HUES48 (cell line): ENCODE data around the gene CSPG4.
"Not testable (repeated sequence)": the region's sequence is repeated elsewhere in the genome, so short reads cannot be mapped to it uniquely, and the experiment has no call there.

ENCODE experiments used
- H3K27ac ChIP-seq: one replicate; pipeline ENCODE4 v1.7.0; 2013; ENCODE audit warnings: low read depth, low read length, inconsistent platforms
- H3K27me3 ChIP-seq: 2 replicates; pipeline ENCODE4 v1.6.1; 2013; ENCODE audit warnings: mild to moderate bottlenecking, low read length; ENCODE audit not compliant: control insufficient read depth, insufficient read depth
- H3K36me3 ChIP-seq: 2 replicates; pipeline ENCODE4 v1.6.1; 2013; ENCODE audit warnings: low read length; ENCODE audit not compliant: control insufficient read depth, insufficient read depth
- H3K4me1 ChIP-seq: 2 replicates; pipeline ENCODE4 v1.6.1; 2013; ENCODE audit warnings: mild to moderate bottlenecking, low read length; ENCODE audit not compliant: control insufficient read depth, insufficient read depth
- H3K4me3 ChIP-seq: 2 replicates; pipeline ENCODE4 v1.5.1; 2013; ENCODE audit warnings: mild to moderate bottlenecking, low read depth, low read length
- H3K9ac ChIP-seq: 2 replicates; pipeline ENCODE4 v1.6.1; 2013; ENCODE audit warnings: mild to moderate bottlenecking, low read depth, low read length, moderate library complexity
- H3K9me3 ChIP-seq: 2 replicates; pipeline ENCODE4 v1.6.1; 2013; ENCODE audit warnings: low read length; ENCODE audit not compliant: control insufficient read depth, insufficient read depth

The CSPG4 gene

DNA sequence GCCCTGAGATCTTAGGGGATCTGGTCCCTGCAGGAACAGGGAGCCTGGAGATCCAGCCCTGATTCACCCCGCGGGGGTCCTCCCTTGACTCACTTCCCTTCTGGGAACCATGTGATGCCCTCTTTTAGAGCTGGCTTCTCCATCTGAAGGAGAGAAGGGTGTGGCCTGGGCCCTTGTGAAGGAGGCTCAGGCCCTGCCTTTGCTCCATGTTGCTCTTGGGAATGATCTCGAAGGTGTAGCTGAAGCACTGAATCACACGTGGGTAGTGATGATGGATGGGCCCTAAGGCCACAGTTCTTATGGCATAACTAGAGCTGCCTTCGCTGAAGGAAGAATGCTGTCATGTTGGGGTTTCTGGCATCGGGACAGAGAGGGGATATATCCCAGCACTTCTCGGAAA lies 1.2 kb downstream of the CSPG4 start:
- H3K36me3 ChIP-seq, H3K4me1 ChIP-seq, H3K9me3 ChIP-seq, H3K4me3 ChIP-seq, H3K9ac ChIP-seq, H3K27ac ChIP-seq, H3K27me3 ChIP-seq: not testable (repeated sequence)

DNA sequence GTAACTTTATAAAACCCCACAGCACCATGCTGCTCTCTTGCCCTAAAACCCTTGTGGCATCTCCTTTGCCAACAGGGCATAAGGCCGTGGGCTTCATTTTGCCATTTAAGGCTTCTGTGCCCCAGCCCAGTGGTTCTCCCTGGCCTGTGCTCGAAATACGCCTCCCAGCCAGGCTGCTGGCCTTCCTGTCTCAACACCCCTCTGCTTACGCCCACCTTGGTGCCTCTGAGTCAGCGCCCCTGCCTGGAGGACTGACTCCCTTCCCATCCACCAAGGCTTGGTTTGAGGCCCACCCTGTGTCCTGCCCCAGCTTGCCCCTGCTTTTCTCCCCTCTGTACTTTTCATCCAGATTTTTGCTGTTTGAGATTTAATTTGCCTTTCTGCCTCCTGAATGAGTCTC lies 1.8 kb downstream of the CSPG4 start:
- H3K27ac ChIP-seq, H3K36me3 ChIP-seq, H3K9ac ChIP-seq, H3K4me1 ChIP-seq, H3K4me3 ChIP-seq, H3K9me3 ChIP-seq, H3K27me3 ChIP-seq: not testable (repeated sequence)

GRCh38 chr15:75709458-75709857 lies 3.2 kb downstream of the CSPG4 start:
- not testable (repeated sequence) for H3K4me1 ChIP-seq, H3K9ac ChIP-seq, H3K9me3 ChIP-seq, H3K4me3 ChIP-seq, H3K36me3 ChIP-seq, H3K27me3 ChIP-seq, H3K27ac ChIP-seq

DNA sequence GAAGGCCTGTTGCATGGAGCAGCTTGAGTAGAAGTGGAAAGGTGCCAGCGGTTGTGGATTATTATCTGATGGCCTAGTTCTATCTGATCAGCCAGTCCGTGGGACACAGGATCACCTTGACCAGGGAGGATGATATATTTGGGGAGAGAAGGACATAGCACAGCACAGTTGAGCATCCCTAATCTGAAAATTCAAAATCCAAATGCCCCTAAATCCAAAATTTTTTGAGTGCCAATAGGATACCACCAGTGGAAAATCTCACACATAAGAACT lies 6.0 kb downstream of the CSPG4 start:
- Histone ChIP-seq H3K4me3 (no peak overlapping the region), H3K9me3 (no peaks in the 10 kb centered on the region), H3K36me3 (no peaks in the 10 kb centered on the region), H3K27me3 (no peaks in the 10 kb centered on the region), H3K9ac (no peak overlapping the region), H3K27ac (no peak overlapping the region), H3K4me1 (no peaks in the 10 kb centered on the region)

GRCh38 chr15:75705854-75706681 lies 6.6 kb downstream of the CSPG4 start:
- H3K36me3 ChIP-seq: no peaks in the 10 kb centered on the region
- no peak overlapping the region for H3K27ac ChIP-seq
- no peaks in the 10 kb centered on the region for H3K4me1 ChIP-seq
- no peak overlapping the region for H3K4me3 ChIP-seq
- H3K9ac ChIP-seq: no peak overlapping the region
- no peaks in the 10 kb centered on the region for H3K27me3 ChIP-seq
- no peaks in the 10 kb centered on the region for H3K9me3 ChIP-seq

DNA sequence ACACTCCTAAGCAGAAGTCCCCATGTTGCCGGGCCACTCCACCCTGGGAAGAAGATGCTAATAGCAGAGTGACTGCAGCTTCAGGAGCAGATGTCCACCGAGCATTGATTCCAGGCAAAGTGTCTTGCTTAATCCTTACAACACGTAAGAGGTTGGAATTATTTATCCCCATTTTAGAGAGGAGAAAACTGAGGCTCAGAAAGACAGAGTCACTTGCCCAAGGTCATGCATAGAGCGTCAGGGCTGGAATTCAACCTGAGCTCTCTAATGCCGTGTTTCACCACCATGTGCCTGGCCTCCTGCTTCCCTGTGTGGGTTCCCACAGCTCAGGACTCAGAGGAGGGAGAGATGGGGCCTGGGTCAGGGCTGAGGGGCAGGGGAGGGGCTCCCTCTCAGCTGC lies 7.3 kb downstream of the CSPG4 start:
- H3K27ac ChIP-seq, H3K4me3 ChIP-seq, H3K4me1 ChIP-seq, H3K36me3 ChIP-seq, H3K27me3 ChIP-seq, H3K9me3 ChIP-seq, H3K9ac ChIP-seq: not testable (repeated sequence)

GRCh38 chr15:75704618-75705017 lies 8.0 kb downstream of the CSPG4 start:
- Histone ChIP-seq H3K9ac (no peak overlapping the region), H3K27ac (no peak overlapping the region), H3K4me3 (no peak overlapping the region), H3K4me1 (no peaks in the 10 kb centered on the region), H3K36me3 (no peaks in the 10 kb centered on the region), H3K9me3 (no peaks in the 10 kb centered on the region), H3K27me3 (no peaks in the 10 kb centered on the region)

DNA sequence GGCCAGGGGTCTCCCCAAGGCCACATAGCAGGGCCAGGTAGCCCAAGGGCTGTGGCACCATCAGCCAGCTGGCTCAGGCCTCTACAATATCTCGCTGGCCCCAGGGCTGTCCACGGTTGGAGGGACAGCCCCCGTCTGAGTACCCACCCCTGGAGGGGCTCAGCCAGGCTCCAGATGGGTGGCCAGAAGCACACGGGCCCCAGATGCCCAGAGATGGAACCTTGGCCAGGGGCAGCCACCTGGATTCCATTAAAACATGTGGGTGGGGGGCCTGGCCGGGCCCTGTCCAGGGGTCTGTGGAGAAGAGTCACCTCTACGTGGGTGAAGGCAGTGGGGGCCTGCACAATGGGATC lies 8.4 kb downstream of the CSPG4 start:
- no peaks in the 10 kb centered on the region for H3K27me3 ChIP-seq
- no peak overlapping the region for H3K4me3 ChIP-seq
- no peaks in the 10 kb centered on the region for H3K9me3 ChIP-seq
- no peak overlapping the region for H3K9ac ChIP-seq
- H3K4me1 ChIP-seq: no peaks in the 10 kb centered on the region
- no peaks in the 10 kb centered on the region for H3K36me3 ChIP-seq
- no peak overlapping the region for H3K27ac ChIP-seq

- not testable (repeated sequence) for H3K9ac ChIP-seq, H3K27me3 ChIP-seq, H3K27ac ChIP-seq, H3K9me3 ChIP-seq, H3K4me1 ChIP-seq, H3K36me3 ChIP-seq, H3K4me3 ChIP-seq
Measured at GRCh38 chr15:75703440-75704262, 9.0 kb downstream of the CSPG4 start.

GRCh38 chr15:75702436-75702835 lies 10.2 kb downstream of the CSPG4 start:
- H3K4me3 ChIP-seq: no peak overlapping the region
- no peak overlapping the region for H3K9ac ChIP-seq
- H3K4me1 ChIP-seq: no peaks in the 10 kb centered on the region
- H3K9me3 ChIP-seq: no peaks in the 10 kb centered on the region
- H3K27me3 ChIP-seq: no peaks in the 10 kb centered on the region
- H3K27ac ChIP-seq: no peak overlapping the region
- no peaks in the 10 kb centered on the region for H3K36me3 ChIP-seq

DNA sequence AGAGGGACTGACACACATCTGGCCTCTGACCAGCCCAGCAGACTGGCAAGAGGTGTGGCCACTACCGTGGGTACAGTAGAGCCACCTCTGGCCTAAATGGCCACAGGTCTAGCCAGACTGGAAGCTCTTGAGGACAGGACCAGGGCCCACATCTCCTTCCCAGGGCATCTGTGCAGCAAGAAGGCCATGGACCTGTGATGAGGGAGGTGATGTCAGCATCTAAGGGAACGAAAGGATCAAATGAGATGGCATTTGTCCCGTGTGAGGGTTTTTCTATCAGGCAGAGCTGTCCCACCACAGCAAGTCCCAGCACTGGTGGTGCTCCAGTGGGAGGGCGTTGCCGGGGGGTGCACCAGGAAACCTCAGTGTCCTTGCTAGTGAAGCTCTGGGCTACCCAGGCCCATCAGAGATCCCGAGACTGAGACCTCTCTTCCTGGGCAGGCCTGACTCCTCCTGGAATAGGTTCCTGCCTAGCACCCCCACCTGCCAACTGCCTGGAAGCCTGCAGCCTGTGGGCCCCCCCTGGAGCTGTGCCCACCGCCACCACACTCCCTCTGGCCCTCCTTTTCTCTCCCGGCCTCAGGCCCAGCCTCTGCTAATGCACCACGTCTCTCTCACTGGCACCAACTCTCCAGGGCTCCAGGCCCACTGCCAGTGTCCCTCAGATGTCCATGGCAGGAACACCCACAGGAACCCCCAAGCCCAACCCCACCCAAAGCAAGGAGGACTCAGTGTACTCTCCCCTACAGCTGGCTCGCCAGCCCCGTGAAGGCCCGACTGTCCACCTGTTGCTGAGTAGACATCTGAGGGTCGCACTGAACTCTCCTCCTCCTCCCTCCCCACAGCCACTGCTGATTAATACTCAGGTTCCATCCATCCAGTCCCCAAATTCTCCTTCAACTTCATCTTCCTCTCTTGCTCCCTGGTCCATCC lies 11.3 kb downstream of the CSPG4 start:
- H3K36me3 ChIP-seq, H3K27me3 ChIP-seq, H3K27ac ChIP-seq, H3K4me1 ChIP-seq, H3K4me3 ChIP-seq, H3K9me3 ChIP-seq, H3K9ac ChIP-seq: not testable (repeated sequence)
